Liver (tissue), 9 donors: Measurements from ENCODE around the gene IQCC. TPM values are rescaled to one million over a fixed set of nuclear protein-coding genes. Genes with fewer than 3 reads are reported as not detected.
A peak's percentile ranks its signal among the peaks of the same experiment; 100 is the strongest.

Experiments used
- DNase-seq: peaks from one replicate; pipeline ENCODE4 v3.0.0-alpha.2; 2017; ENCODE audit warnings: low spot score
- H3K27ac ChIP-seq, 2 donors: one replicate each; pipeline ENCODE4 v1.7.0; 2013; ENCODE audit warnings: inconsistent platforms in 2 of 2, low read length in 2 of 2, control low read depth in 1 of 2, low read depth in 1 of 2, mild to moderate bottlenecking in 1 of 2
- H3K27me3 ChIP-seq, 4 donors: one replicate each; pipeline versions ENCODE4 v1.6.1 to v1.7.0; 2013; ENCODE audit warnings: low read length in 3 of 4, inconsistent platforms in 1 of 4, mild to moderate bottlenecking in 1 of 4, moderate library complexity in 1 of 4; ENCODE audit not compliant: control insufficient read depth in 4 of 4, insufficient read depth in 4 of 4
- H3K36me3 ChIP-seq, 4 donors: one replicate each; pipeline versions ENCODE4 v1.6.1 to v1.7.0; 2013; ENCODE audit warnings: low read length in 3 of 4, mild to moderate bottlenecking in 3 of 4, low read depth in 1 of 4, moderate library complexity in 1 of 4; ENCODE audit not compliant: control insufficient read depth in 4 of 4, insufficient read depth in 3 of 4
- H3K4me1 ChIP-seq, 4 donors: one replicate each; pipeline versions ENCODE4 v1.6.1 to v1.7.0; 2013; ENCODE audit warnings: low read length in 3 of 4, mild to moderate bottlenecking in 3 of 4, moderate library complexity in 1 of 4; ENCODE audit not compliant: control insufficient read depth in 4 of 4, insufficient read depth in 4 of 4
- H3K4me3 ChIP-seq, 3 donors: one replicate each; pipeline versions ENCODE4 v1.6.1 to v1.7.0; 2013; ENCODE audit warnings: low read length in 3 of 3, control low read depth in 1 of 3, low read depth in 1 of 3, mild to moderate bottlenecking in 1 of 3
- H3K9ac ChIP-seq, 2 donors: one replicate each; pipeline ENCODE4 v1.7.0; 2013; ENCODE audit warnings: low read length in 2 of 2, mild to moderate bottlenecking in 2 of 2, moderate library complexity in 2 of 2, control low read depth in 1 of 2, low read depth in 1 of 2
- H3K9me3 ChIP-seq, 4 donors: one replicate each; pipeline versions ENCODE4 v1.6.1 to v1.7.0; 2013; ENCODE audit warnings: low read length in 3 of 4; ENCODE audit not compliant: control insufficient read depth in 4 of 4
- ATF3 ChIP-seq: IDR thresholded peaks from 2 replicates; pipeline ENCODE4 v1.6.1; 2016; ENCODE audit warnings: antibody characterized with exemption
- CTCF ChIP-seq: fragments of 150-350 bp; IDR thresholded peaks from 2 replicates; pipeline ENCODE4 v1.5.1; 2017; ENCODE audit warnings: improper control_type of control experiment, low read depth, low read length; ENCODE audit not compliant: missing input control
- EGR1 ChIP-seq, 2 donors: IDR thresholded peaks; 2 replicates each; pipeline ENCODE4 v1.6.1; 2016 to 2018; ENCODE audit warnings: antibody characterized with exemption in 2 of 2, low read depth in 2 of 2
- FOXA1 ChIP-seq: IDR thresholded peaks from 2 replicates; pipeline ENCODE4 v1.6.1; 2016; ENCODE audit warnings: antibody characterized with exemption
- FOXA2 ChIP-seq: IDR thresholded peaks from 2 replicates; pipeline ENCODE4 v1.6.1; 2016; ENCODE audit warnings: antibody characterized with exemption
- GABPA ChIP-seq, 2 donors: IDR thresholded peaks in 1 of 2; conservative IDR thresholded peaks in 1 of 2; 2 replicates each; pipeline ENCODE4 v1.6.1; 2016; ENCODE audit warnings: antibody characterized with exemption in 2 of 2, mild to moderate bottlenecking in 1 of 2, moderate library complexity in 1 of 2
- HNF4A ChIP-seq, 2 donors: conservative IDR thresholded peaks; 2 replicates each; pipeline ENCODE4 v1.6.1; 2016; ENCODE audit warnings: antibody characterized with exemption in 2 of 2, mild to moderate bottlenecking in 2 of 2
- HNF4G ChIP-seq: IDR thresholded peaks from 2 replicates; pipeline ENCODE4 v1.6.1; 2016; ENCODE audit warnings: antibody characterized with exemption
- JUND ChIP-seq, 2 donors: IDR thresholded peaks; 2 replicates each; pipeline ENCODE4 v1.6.1; 2016; ENCODE audit warnings: antibody characterized with exemption in 2 of 2
- MAX ChIP-seq: IDR thresholded peaks from 2 replicates; pipeline ENCODE4 v1.6.1; 2016; ENCODE audit warnings: antibody characterized with exemption
- NR2F2 ChIP-seq: IDR thresholded peaks from 2 replicates; pipeline ENCODE4 v1.6.1; 2016; ENCODE audit warnings: antibody characterized with exemption
- RAD21 ChIP-seq, 2 donors: IDR thresholded peaks; 2 replicates each; pipeline ENCODE4 v1.6.1; 2016; ENCODE audit warnings: antibody characterized with exemption in 2 of 2, mild to moderate bottlenecking in 2 of 2
- REST ChIP-seq: IDR thresholded peaks from 2 replicates; pipeline ENCODE4 v1.6.1; 2016; ENCODE audit warnings: antibody characterized with exemption, mild to moderate bottlenecking
- RXRA ChIP-seq, 2 donors: IDR thresholded peaks; 2 replicates each; pipeline ENCODE4 v1.6.1; 2017 to 2018; ENCODE audit warnings: antibody characterized with exemption in 2 of 2, mild to moderate bottlenecking in 1 of 2
- SP1 ChIP-seq: IDR thresholded peaks from 2 replicates; pipeline ENCODE4 v1.6.1; 2018; ENCODE audit warnings: antibody characterized with exemption, mild to moderate bottlenecking
- TAF1 ChIP-seq: conservative IDR thresholded peaks from 2 replicates; pipeline ENCODE4 v1.6.1; 2016; ENCODE audit warnings: antibody characterized with exemption, mild to moderate bottlenecking
- YY1 ChIP-seq: IDR thresholded peaks from 2 replicates; pipeline ENCODE4 v1.6.1; 2016; ENCODE audit warnings: antibody characterized with exemption, mild to moderate bottlenecking
- ZBTB33 ChIP-seq: IDR thresholded peaks from 2 replicates; pipeline ENCODE4 v1.6.1; 2016; ENCODE audit warnings: antibody characterized with exemption
- WGBS: extraction: QIAGEN DNeasy Blood & Tissue Kit; methylation state at CpG from one replicate; pipeline ENCODE4 v1.1.7; 2013; 5-methylcytosine and 5-hydroxymethylcytosine counted together
- polyA plus RNA-seq, 2 donors: library from polyadenylated mRNA; stranded (reverse) in 1 of 2; unstranded in 1 of 2; fragments of 200-250 nt in 1 of 2; fragments of >200 nt in 1 of 2; fragmentation: Nextera tagmentation in 1 of 2; extraction: Ambion mirVana in 1 of 2; gene quantifications; one replicate each; pipeline versions ENCODE4 v1.2.1 to v1.2.3, GENCODE V29; 2013 to 2015
- total RNA-seq, 2 donors: library from RNA; depleted of rRNA; stranded (reverse); fragments of >200 nt; gene quantifications; one replicate each; pipeline ENCODE4 v1.2.3, GENCODE V29; 2014
- donor health status: healthy.
- donor health status: healthy.
- donor health status: healthy.
- donor health status: healthy.
- donor health status: healthy.

Gene IQCC
- total and polyA plus RNA-seq, 4 donors, result 0.42 to 2.3 (median 0.61) TPM

GRCh38 chr1:32204943-32205361 is 519 bp upstream of the IQCC start:
- H3K9ac ChIP-seq, result peak overlapping the region in 1 of 2 donors; percentile 20
- H3K4me3 ChIP-seq, result peak overlapping the region; percentile 62 to 74 (median 64)
- no peaks in the 10 kb centered on the region for H3K27me3 ChIP-seq
- no peak overlapping the region for H3K27ac ChIP-seq
- peaks cover 3 to 34% (median 23%) of the 10 kb centered on the region in 4 donors for H3K4me1 ChIP-seq
- H3K9me3 ChIP-seq, result no peaks in the 10 kb centered on the region
- TF ChIP-seq NR2F2 (no peak), FOXA2 (no peak), RAD21 (IDR thresholded peaks at IDR 0.05) (no peak), REST (no peak), GABPA (IDR thresholded peaks at IDR 0.05 in 1 of 2, conservative IDR thresholded peaks at IDR 0.05 in 1 of 2) (no peak), FOXA1 (no peak), SP1 (no peak), HNF4A (conservative IDR thresholded peaks at IDR 0.05) (no peak), EGR1 (IDR thresholded peaks at IDR 0.05; ENCODE audit: low read depth in 2 of 2) (no peak), MAX (no peak), CTCF (no peak), ATF3 (no peak), YY1 (no peak), HNF4G (no peak), ZBTB33 (no peak), TAF1 (no peak), RXRA (IDR thresholded peaks at IDR 0.05) (no peak), JUND (IDR thresholded peaks at IDR 0.05) (no peak)
- WGBS, result 29% methylated on average over 26 of the region's 26 CpGs
- no peak for DNase-seq
- no peaks in the 10 kb centered on the region for H3K36me3 ChIP-seq
